Glutamatergic neuron (in vitro differentiated cells): ENCODE measurements around the gene GPX1. TPM values are rescaled to one million over a fixed set of nuclear protein-coding genes. Genes with fewer than 3 reads are reported as not detected.
A peak's percentile ranks its signal among the peaks of the same experiment; 100 is the strongest.
"Not testable (repeated sequence)": the region's sequence is repeated elsewhere in the genome, so short reads cannot be mapped to it uniquely, and the experiment has no call there.

ENCODE experiments used
- DNase-seq: peaks from one replicate; pipeline ENCODE4 v3.0.0; 2022
- H3K27ac Mint-ChIP-seq: one replicate; pipeline ENCODE4 v1.8.0; 2020; ENCODE audit warnings: mild to moderate bottlenecking, mixed read lengths, inconsistent platforms; ENCODE audit not compliant: unreplicated experiment
- H3K27me3 Mint-ChIP-seq: one replicate; pipeline ENCODE4 v1.8.0; 2020; ENCODE audit warnings: mild to moderate bottlenecking, moderate library complexity, mixed read lengths, inconsistent platforms; ENCODE audit not compliant: unreplicated experiment
- H3K36me3 Mint-ChIP-seq: one replicate; pipeline ENCODE4 v1.8.0; 2020; ENCODE audit warnings: mild to moderate bottlenecking, mixed read lengths, inconsistent platforms; ENCODE audit not compliant: unreplicated experiment
- H3K4me1 Mint-ChIP-seq: one replicate; pipeline ENCODE4 v1.8.0; 2020; ENCODE audit warnings: mild to moderate bottlenecking, low read depth, mixed read lengths, inconsistent platforms; ENCODE audit not compliant: unreplicated experiment
- H3K4me3 Mint-ChIP-seq: one replicate; pipeline ENCODE4 v1.8.0; 2020; ENCODE audit warnings: mild to moderate bottlenecking, mixed read lengths, inconsistent platforms; ENCODE audit not compliant: unreplicated experiment
- H3K9me3 Mint-ChIP-seq: one replicate; pipeline ENCODE4 v1.8.0; 2020; ENCODE audit warnings: mild to moderate bottlenecking, moderate library complexity, mixed read lengths, inconsistent platforms; ENCODE audit not compliant: unreplicated experiment
- total RNA-seq: library from RNA; stranded (reverse); fragmentation: NEBNext Ultra II Directional; extraction: Animal tissue kit (Norgen Biotek cat#: 25700); gene quantifications from one replicate; pipeline ENCODE4 v1.2.1, GENCODE V29; 2021; ENCODE audit not compliant: unreplicated experiment
- TF ChIP-seq, protein P1 (sequence below): fragments of 200-600 bp; sonication (generic); IDR thresholded peaks from one replicate; pipeline ENCODE4 v1.5.0; 2021; ENCODE audit not compliant: partially characterized antibody, unreplicated experiment

The GPX1 gene
- total RNA-seq, 1 donor from 2014 or later: 239 TPM

DNA sequence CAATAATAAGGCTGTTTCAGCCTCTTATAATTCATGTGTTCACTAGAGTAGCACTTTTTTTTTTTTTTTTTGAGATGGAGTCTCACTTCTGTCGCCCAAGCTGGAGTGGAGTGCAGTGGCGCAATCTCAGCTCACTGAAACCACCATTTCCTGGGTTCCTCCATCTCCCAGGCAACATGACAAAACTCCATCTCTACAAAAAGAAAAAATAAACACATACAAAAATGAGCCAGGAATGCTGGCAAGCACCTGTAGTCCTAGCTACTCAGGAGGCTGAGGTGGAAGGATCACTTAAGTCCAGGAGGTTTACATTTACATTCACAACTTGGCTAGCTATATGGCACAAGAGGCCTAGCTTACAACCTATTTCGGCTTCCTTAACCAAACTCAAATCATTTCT, 25.1 kb downstream of the GPX1 start:
- H3K4me1 Mint-ChIP-seq: no peaks in the 10 kb centered on the region
- no peaks in the 10 kb centered on the region for H3K27me3 Mint-ChIP-seq
- H3K4me3 Mint-ChIP-seq: no peak overlapping the region
- TF ChIP-seq, protein P1, sequence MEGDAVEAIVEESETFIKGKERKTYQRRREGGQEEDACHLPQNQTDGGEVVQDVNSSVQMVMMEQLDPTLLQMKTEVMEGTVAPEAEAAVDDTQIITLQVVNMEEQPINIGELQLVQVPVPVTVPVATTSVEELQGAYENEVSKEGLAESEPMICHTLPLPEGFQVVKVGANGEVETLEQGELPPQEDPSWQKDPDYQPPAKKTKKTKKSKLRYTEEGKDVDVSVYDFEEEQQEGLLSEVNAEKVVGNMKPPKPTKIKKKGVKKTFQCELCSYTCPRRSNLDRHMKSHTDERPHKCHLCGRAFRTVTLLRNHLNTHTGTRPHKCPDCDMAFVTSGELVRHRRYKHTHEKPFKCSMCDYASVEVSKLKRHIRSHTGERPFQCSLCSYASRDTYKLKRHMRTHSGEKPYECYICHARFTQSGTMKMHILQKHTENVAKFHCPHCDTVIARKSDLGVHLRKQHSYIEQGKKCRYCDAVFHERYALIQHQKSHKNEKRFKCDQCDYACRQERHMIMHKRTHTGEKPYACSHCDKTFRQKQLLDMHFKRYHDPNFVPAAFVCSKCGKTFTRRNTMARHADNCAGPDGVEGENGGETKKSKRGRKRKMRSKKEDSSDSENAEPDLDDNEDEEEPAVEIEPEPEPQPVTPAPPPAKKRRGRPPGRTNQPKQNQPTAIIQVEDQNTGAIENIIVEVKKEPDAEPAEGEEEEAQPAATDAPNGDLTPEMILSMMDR: no peak
- no peak overlapping the region for H3K27ac Mint-ChIP-seq
- H3K36me3 Mint-ChIP-seq: no peaks in the 10 kb centered on the region
- H3K9me3 Mint-ChIP-seq: no peaks in the 10 kb centered on the region
- DNase-seq: no peak

DNA sequence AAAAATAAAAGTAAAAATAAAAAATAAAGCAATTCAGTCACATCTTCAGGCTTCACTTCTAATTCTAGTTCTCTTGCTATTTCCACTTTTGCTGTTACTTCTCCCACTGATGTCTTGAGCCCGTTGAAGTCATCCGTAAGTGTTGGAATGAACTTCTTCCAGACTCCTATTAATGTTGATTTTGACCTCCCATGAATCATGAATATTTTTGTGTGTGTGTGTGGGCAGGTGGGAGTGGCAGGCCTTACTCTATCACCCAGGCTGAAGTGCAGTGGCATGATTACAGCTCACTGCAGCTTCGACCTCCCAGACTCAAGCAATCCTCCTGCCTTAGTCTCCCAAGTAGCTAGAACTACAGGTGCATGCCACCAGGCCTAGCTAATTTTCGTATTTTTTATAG, 29.0 kb downstream of the GPX1 start:
- no peaks in the 10 kb centered on the region for H3K27me3 Mint-ChIP-seq
- no peaks in the 10 kb centered on the region for H3K36me3 Mint-ChIP-seq
- H3K9me3 Mint-ChIP-seq: no peaks in the 10 kb centered on the region
- TF ChIP-seq, protein P1: no peak
- no peaks in the 10 kb centered on the region for H3K4me1 Mint-ChIP-seq
- no peak overlapping the region for H3K4me3 Mint-ChIP-seq
- no peak for DNase-seq
- no peak overlapping the region for H3K27ac Mint-ChIP-seq

DNA sequence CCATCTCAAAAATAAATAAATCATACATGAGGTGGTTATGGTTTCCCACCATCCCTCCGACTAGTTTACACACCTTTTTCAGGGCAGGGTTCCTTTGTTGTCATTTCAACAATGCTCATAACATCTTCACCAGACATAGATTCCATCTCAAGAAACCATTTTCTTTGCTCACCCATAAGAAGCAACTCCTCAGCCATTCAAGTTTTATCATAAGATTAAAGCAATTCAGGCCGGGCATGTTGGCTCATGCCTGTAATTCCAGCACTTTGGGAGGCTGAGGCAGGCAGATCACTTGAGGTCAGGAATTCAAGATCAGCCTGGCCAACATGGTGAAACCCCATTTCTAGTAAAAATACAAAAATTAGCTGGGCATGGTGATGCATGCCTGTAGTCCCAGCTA, 29.8 kb downstream of the GPX1 start:
- DNase-seq: not testable (repeated sequence)

DNA sequence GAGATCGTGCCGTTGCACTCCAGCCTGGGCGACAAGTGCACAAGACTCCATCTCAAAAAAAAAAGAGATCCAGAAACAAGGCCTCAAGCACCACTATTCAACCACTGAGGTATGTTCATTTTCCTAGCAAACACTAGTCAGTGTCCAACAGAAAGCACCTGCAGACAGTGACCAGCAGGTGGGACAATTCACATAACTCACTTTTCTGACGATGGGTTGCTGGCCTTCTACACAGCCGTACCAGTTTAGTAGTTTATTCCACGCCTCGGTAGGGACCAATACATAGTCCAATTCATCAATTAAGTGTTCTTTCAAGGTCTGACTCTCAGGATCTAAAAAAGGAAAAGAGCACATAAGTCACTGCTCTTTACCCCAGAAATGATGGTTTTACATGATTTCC, 30.7 kb downstream of the GPX1 start:
- Mint-ChIP-seq H3K36me3 (no peaks in the 10 kb centered on the region), H3K27me3 (no peaks in the 10 kb centered on the region), H3K4me1 (no peaks in the 10 kb centered on the region), H3K27ac (no peak overlapping the region), H3K9me3 (no peaks in the 10 kb centered on the region), H3K4me3 (no peak overlapping the region)
- TF ChIP-seq, protein P1: peak; percentile 24
- DNase-seq: no peak

More for the DNA sequence above, 29.8 kb downstream of the GPX1 start:
- H3K36me3 Mint-ChIP-seq, H3K9me3 Mint-ChIP-seq, H3K27me3 Mint-ChIP-seq, H3K27ac Mint-ChIP-seq, H3K4me3 Mint-ChIP-seq, H3K4me1 Mint-ChIP-seq: not testable (repeated sequence)

DNA sequence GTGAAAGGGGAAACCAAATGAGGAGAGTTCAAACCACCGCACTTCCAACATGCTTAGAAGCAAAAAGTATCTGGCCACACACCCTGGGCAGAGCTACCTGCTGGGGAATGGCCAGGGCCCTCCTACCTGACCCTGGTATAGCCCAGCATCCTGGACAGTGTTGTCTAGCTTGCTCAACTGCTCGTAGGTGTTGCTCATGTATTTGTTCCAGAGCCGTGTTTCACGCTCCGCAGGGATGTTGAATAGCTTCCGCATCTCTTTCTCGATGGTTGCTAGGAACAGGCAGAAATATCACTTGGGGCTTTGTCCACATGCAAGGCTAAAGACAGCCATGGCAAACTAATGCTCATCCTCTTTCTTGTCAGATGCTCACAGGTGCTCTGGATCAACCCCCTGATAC, 33.4 kb downstream of the GPX1 start:
- no peaks in the 10 kb centered on the region for H3K27me3 Mint-ChIP-seq

More for the DNA sequence above, 33.4 kb downstream of the GPX1 start:
- no peaks in the 10 kb centered on the region for H3K36me3 Mint-ChIP-seq
- H3K4me3 Mint-ChIP-seq: no peak overlapping the region
- H3K27ac Mint-ChIP-seq: no peak overlapping the region
- TF ChIP-seq, protein P1: no peak
- DNase-seq: no peak
- H3K9me3 Mint-ChIP-seq: no peaks in the 10 kb centered on the region
- H3K4me1 Mint-ChIP-seq: no peaks in the 10 kb centered on the region
